ENCODE data around the gene TRIP13. TPM values are rescaled to one million over a fixed set of nuclear protein-coding genes. Genes with fewer than 3 reads are reported as not detected.
A peak's percentile ranks its signal among the peaks of the same experiment; 100 is the strongest.

The TRIP13 gene
- total RNA-seq, 1 experiment from 2014 or later, result 47.0 TPM

GRCh38 chr5:883475-884181 is 9.1 kb upstream of the TRIP13 start:
- in situ Hi-C loops (cut with HindIII; ENCODE audit: low pct_unique_long_range_greater_than_20kb, low sequenced_read_pairs), result no loop called here
- DNase-seq (ENCODE audit: low read depth, low spot score), result no peak

- in situ Hi-C loops (cut with HindIII; ENCODE audit: low pct_unique_long_range_greater_than_20kb, low sequenced_read_pairs), result no loop called here
- DNase-seq (ENCODE audit: low read depth, low spot score), result no peak
These were observed 8.1 kb upstream of the TRIP13 start for GRCh38 chr5:884345-885126.

GRCh38 chr5:885127-885442 is 7.6 kb upstream of the TRIP13 start:
- in situ Hi-C loops (cut with HindIII; ENCODE audit: low pct_unique_long_range_greater_than_20kb, low sequenced_read_pairs), result no loop called here
- DNase-seq (ENCODE audit: low read depth, low spot score), result no peak

GRCh38 chr5:885529-885928 is 7.2 kb upstream of the TRIP13 start:
- no peak for DNase-seq (ENCODE audit: low read depth, low spot score)
- in situ Hi-C loops (cut with HindIII; ENCODE audit: low pct_unique_long_range_greater_than_20kb, low sequenced_read_pairs), result no loop called here

- in situ Hi-C loops (cut with HindIII; ENCODE audit: low pct_unique_long_range_greater_than_20kb, low sequenced_read_pairs), result no loop called here
These were observed 6.6 kb upstream of the TRIP13 start for GRCh38 chr5:886036-886435.

GRCh38 chr5:886716-887325 is 5.9 kb upstream of the TRIP13 start:
- DNase-seq (ENCODE audit: low read depth, low spot score), result no peak
- in situ Hi-C loops (cut with HindIII; ENCODE audit: low pct_unique_long_range_greater_than_20kb, low sequenced_read_pairs), result no loop called here

More at GRCh38 chr5:886036-886435, 6.6 kb upstream of the TRIP13 start:
- DNase-seq (ENCODE audit: low read depth, low spot score), result no peak

- in situ Hi-C loops (cut with HindIII; ENCODE audit: low pct_unique_long_range_greater_than_20kb, low sequenced_read_pairs), result no loop called here
These were observed 4.6 kb upstream of the TRIP13 start for GRCh38 chr5:887947-888637.

GRCh38 chr5:888638-889035 is 4.0 kb upstream of the TRIP13 start:
- DNase-seq (ENCODE audit: low read depth, low spot score), result no peak
- in situ Hi-C loops (cut with HindIII; ENCODE audit: low pct_unique_long_range_greater_than_20kb, low sequenced_read_pairs), result no loop called here

More at GRCh38 chr5:887947-888637, 4.6 kb upstream of the TRIP13 start:
- no peak for DNase-seq (ENCODE audit: low read depth, low spot score)

- in situ Hi-C loops (cut with HindIII; ENCODE audit: low pct_unique_long_range_greater_than_20kb, low sequenced_read_pairs), result no loop called here
- DNase-seq (ENCODE audit: low read depth, low spot score), result no peak
These were observed 3.5 kb upstream of the TRIP13 start for GRCh38 chr5:889075-889710.

- in situ Hi-C loops (cut with HindIII; ENCODE audit: low pct_unique_long_range_greater_than_20kb, low sequenced_read_pairs), result no loop called here
- DNase-seq (ENCODE audit: low read depth, low spot score), result peak; percentile 15
These were observed 1.4 kb upstream of the TRIP13 start for GRCh38 chr5:891117-891836.

- no peak for DNase-seq (ENCODE audit: low read depth, low spot score)
- in situ Hi-C loops (cut with HindIII; ENCODE audit: low pct_unique_long_range_greater_than_20kb, low sequenced_read_pairs), result no loop called here
These were observed 769 bp upstream of the TRIP13 start for GRCh38 chr5:891837-892393.

- in situ Hi-C loops (cut with HindIII; ENCODE audit: low pct_unique_long_range_greater_than_20kb, low sequenced_read_pairs), result no loop called here
- no peak for DNase-seq (ENCODE audit: low read depth, low spot score)
These were observed 438 bp downstream of the TRIP13 start for GRCh38 chr5:893137-893506.

GRCh38 chr5:893711-894110 is 1.0 kb downstream of the TRIP13 start:
- no peak for DNase-seq (ENCODE audit: low read depth, low spot score)
- in situ Hi-C loops (cut with HindIII; ENCODE audit: low pct_unique_long_range_greater_than_20kb, low sequenced_read_pairs), result no loop called here

- in situ Hi-C loops (cut with HindIII; ENCODE audit: low pct_unique_long_range_greater_than_20kb, low sequenced_read_pairs), result no loop called here
- DNase-seq (ENCODE audit: low read depth, low spot score), result no peak
These were observed 8.1 kb downstream of the TRIP13 start for GRCh38 chr5:900781-901180.

GRCh38 chr5:902129-902916 is 9.6 kb downstream of the TRIP13 start:
- DNase-seq (ENCODE audit: low read depth, low spot score), result no peak
- in situ Hi-C loops (cut with HindIII; ENCODE audit: low pct_unique_long_range_greater_than_20kb, low sequenced_read_pairs), result no loop called here

GRCh38 chr5:903756-904096 is 11.0 kb downstream of the TRIP13 start:
- in situ Hi-C loops (cut with HindIII; ENCODE audit: low pct_unique_long_range_greater_than_20kb, low sequenced_read_pairs), result no loop called here

More at GRCh38 chr5:903756-904096, 11.0 kb downstream of the TRIP13 start:
- no peak for DNase-seq (ENCODE audit: low read depth, low spot score)
